ENCODE data around the gene MIGA2. TPM values are rescaled to one million over a fixed set of nuclear protein-coding genes. Genes with fewer than 3 reads are reported as not detected.

Gene MIGA2
- total and polyA plus RNA-seq, 2 of the 8 experiments (the other 6 are each of a cell fraction or from before 2014, with no cell fraction given) = 24.6 to 39.0 TPM

DNA sequence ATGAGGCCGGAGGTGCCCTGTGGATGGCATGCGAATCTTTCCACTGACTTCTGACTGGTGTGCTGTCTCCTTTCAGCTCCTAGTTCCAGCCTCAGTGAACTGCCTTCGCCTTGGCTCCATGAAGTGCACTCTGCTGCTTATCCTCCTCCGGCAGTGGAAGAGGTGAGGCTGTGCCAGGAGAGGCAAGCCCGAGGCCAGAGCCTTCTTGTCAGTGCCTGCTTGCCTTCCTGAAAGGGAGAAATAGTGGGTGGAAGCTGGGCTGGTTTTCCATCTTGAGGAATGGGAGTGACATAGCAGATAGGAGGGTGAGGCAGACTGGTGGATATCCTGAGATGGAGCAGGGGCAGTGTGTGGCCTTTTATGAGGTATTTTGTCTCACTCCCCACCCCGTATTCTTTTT is 38.0 kb upstream of the MIGA2 start (continued):
- TF ChIP-seq, protein P1, sequence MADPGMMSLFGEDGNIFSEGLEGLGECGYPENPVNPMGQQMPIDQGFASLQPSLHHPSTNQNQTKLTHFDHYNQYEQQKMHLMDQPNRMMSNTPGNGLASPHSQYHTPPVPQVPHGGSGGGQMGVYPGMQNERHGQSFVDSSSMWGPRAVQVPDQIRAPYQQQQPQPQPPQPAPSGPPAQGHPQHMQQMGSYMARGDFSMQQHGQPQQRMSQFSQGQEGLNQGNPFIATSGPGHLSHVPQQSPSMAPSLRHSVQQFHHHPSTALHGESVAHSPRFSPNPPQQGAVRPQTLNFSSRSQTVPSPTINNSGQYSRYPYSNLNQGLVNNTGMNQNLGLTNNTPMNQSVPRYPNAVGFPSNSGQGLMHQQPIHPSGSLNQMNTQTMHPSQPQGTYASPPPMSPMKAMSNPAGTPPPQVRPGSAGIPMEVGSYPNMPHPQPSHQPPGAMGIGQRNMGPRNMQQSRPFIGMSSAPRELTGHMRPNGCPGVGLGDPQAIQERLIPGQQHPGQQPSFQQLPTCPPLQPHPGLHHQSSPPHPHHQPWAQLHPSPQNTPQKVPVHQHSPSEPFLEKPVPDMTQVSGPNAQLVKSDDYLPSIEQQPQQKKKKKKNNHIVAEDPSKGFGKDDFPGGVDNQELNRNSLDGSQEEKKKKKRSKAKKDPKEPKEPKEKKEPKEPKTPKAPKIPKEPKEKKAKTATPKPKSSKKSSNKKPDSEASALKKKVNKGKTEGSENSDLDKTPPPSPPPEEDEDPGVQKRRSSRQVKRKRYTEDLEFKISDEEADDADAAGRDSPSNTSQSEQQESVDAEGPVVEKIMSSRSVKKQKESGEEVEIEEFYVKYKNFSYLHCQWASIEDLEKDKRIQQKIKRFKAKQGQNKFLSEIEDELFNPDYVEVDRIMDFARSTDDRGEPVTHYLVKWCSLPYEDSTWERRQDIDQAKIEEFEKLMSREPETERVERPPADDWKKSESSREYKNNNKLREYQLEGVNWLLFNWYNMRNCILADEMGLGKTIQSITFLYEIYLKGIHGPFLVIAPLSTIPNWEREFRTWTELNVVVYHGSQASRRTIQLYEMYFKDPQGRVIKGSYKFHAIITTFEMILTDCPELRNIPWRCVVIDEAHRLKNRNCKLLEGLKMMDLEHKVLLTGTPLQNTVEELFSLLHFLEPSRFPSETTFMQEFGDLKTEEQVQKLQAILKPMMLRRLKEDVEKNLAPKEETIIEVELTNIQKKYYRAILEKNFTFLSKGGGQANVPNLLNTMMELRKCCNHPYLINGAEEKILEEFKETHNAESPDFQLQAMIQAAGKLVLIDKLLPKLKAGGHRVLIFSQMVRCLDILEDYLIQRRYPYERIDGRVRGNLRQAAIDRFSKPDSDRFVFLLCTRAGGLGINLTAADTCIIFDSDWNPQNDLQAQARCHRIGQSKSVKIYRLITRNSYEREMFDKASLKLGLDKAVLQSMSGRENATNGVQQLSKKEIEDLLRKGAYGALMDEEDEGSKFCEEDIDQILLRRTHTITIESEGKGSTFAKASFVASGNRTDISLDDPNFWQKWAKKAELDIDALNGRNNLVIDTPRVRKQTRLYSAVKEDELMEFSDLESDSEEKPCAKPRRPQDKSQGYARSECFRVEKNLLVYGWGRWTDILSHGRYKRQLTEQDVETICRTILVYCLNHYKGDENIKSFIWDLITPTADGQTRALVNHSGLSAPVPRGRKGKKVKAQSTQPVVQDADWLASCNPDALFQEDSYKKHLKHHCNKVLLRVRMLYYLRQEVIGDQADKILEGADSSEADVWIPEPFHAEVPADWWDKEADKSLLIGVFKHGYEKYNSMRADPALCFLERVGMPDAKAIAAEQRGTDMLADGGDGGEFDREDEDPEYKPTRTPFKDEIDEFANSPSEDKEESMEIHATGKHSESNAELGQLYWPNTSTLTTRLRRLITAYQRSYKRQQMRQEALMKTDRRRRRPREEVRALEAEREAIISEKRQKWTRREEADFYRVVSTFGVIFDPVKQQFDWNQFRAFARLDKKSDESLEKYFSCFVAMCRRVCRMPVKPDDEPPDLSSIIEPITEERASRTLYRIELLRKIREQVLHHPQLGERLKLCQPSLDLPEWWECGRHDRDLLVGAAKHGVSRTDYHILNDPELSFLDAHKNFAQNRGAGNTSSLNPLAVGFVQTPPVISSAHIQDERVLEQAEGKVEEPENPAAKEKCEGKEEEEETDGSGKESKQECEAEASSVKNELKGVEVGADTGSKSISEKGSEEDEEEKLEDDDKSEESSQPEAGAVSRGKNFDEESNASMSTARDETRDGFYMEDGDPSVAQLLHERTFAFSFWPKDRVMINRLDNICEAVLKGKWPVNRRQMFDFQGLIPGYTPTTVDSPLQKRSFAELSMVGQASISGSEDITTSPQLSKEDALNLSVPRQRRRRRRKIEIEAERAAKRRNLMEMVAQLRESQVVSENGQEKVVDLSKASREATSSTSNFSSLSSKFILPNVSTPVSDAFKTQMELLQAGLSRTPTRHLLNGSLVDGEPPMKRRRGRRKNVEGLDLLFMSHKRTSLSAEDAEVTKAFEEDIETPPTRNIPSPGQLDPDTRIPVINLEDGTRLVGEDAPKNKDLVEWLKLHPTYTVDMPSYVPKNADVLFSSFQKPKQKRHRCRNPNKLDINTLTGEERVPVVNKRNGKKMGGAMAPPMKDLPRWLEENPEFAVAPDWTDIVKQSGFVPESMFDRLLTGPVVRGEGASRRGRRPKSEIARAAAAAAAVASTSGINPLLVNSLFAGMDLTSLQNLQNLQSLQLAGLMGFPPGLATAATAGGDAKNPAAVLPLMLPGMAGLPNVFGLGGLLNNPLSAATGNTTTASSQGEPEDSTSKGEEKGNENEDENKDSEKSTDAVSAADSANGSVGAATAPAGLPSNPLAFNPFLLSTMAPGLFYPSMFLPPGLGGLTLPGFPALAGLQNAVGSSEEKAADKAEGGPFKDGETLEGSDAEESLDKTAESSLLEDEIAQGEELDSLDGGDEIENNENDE (IDR thresholded peaks at IDR 0.05; ENCODE audit: insufficient replicate concordance, low read length) = no peak
- TF ChIP-seq, protein P2, sequence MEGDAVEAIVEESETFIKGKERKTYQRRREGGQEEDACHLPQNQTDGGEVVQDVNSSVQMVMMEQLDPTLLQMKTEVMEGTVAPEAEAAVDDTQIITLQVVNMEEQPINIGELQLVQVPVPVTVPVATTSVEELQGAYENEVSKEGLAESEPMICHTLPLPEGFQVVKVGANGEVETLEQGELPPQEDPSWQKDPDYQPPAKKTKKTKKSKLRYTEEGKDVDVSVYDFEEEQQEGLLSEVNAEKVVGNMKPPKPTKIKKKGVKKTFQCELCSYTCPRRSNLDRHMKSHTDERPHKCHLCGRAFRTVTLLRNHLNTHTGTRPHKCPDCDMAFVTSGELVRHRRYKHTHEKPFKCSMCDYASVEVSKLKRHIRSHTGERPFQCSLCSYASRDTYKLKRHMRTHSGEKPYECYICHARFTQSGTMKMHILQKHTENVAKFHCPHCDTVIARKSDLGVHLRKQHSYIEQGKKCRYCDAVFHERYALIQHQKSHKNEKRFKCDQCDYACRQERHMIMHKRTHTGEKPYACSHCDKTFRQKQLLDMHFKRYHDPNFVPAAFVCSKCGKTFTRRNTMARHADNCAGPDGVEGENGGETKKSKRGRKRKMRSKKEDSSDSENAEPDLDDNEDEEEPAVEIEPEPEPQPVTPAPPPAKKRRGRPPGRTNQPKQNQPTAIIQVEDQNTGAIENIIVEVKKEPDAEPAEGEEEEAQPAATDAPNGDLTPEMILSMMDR (IDR thresholded peaks at IDR 0.05; ENCODE audit: control extremely low read depth in 1 of 3, insufficient read depth in 1 of 3, low read depth in 1 of 3, low read length in 3 of 3) = no peak

Measured in H1 (cell line).